Measurements from ENCODE around the gene GOLGA6L2. TPM values are rescaled to one million over a fixed set of nuclear protein-coding genes. Genes with fewer than 3 reads are reported as not detected.

The GOLGA6L2 gene
- total and polyA plus RNA-seq, 2 donors (not counting 3 experiments of a cell fraction or from before 2014, with no cell fraction given) = not detected

- Histone ChIP-seq H3K27ac (ENCODE audit: insufficient read depth, low read depth, low read length) (no peak overlapping the region), H3K36me3 (ENCODE audit: control insufficient read depth in 2 of 2, extremely low read depth in 1 of 2, insufficient read depth in 2 of 2, low read length in 2 of 2) (no peaks in the 10 kb centered on the region), H3K27me3 (ENCODE audit: control insufficient read depth in 2 of 2, insufficient read depth in 2 of 2, low read length in 2 of 2) (no peaks in the 10 kb centered on the region), H3K4me1 (ENCODE audit: control insufficient read depth, extremely low read depth, insufficient read depth, low read length) (no peaks in the 10 kb centered on the region), H3K79me2 (ENCODE audit: control insufficient read depth, insufficient read depth, low read length) (no peaks in the 10 kb centered on the region), H3K9ac (replicated peaks; ENCODE audit: extremely low read depth, insufficient read depth, low read length) (no peak overlapping the region), H3K4me3 (replicated peaks in 1 of 3; ENCODE audit: insufficient read depth in 1 of 3, low read depth in 1 of 3, low read length in 3 of 3) (no peak overlapping the region), H3K9me1 (replicated peaks; ENCODE audit: control insufficient read depth, extremely low read depth, insufficient read depth, low read length) (no peaks in the 10 kb centered on the region), H3K9me3 (replicated peaks; ENCODE audit: control insufficient read depth, insufficient read depth, low read length) (no peaks in the 10 kb centered on the region), H3K4me2 (ENCODE audit: insufficient read depth, low read length) (no peak overlapping the region), H4K20me1 (replicated peaks; ENCODE audit: control insufficient read depth, extremely low read depth, insufficient read depth, low read length) (no peaks in the 10 kb centered on the region), H2AFZ (ENCODE audit: low read depth, low read length) (no peak overlapping the region)
- POLR2A ChIA-PET = no interaction called here
- CTCF ChIA-PET = no interaction called here
- TF ChIP-seq POLR2AphosphoS5 (IDR thresholded peaks at IDR 0.05; ENCODE audit: insufficient read depth, low read depth, low read length) = no peak
- TF ChIP-seq, protein P1, sequence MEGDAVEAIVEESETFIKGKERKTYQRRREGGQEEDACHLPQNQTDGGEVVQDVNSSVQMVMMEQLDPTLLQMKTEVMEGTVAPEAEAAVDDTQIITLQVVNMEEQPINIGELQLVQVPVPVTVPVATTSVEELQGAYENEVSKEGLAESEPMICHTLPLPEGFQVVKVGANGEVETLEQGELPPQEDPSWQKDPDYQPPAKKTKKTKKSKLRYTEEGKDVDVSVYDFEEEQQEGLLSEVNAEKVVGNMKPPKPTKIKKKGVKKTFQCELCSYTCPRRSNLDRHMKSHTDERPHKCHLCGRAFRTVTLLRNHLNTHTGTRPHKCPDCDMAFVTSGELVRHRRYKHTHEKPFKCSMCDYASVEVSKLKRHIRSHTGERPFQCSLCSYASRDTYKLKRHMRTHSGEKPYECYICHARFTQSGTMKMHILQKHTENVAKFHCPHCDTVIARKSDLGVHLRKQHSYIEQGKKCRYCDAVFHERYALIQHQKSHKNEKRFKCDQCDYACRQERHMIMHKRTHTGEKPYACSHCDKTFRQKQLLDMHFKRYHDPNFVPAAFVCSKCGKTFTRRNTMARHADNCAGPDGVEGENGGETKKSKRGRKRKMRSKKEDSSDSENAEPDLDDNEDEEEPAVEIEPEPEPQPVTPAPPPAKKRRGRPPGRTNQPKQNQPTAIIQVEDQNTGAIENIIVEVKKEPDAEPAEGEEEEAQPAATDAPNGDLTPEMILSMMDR (IDR thresholded peaks at IDR 0.05; ENCODE audit: extremely low read depth in 1 of 2, insufficient read depth in 1 of 2, low read depth in 1 of 2, low read length in 2 of 2) = no peak
- no peak for TF ChIP-seq EZH2 (IDR thresholded peaks at IDR 0.05; ENCODE audit: borderline replicate concordance, low read depth, low read length, severe bottlenecking)
- no peak for TF ChIP-seq FOS (IDR thresholded peaks at IDR 0.05; ENCODE audit: borderline replicate concordance, insufficient read depth, low read length)
- TF ChIP-seq JUN (IDR thresholded peaks at IDR 0.05; ENCODE audit: borderline replicate concordance, insufficient read depth, insufficient read length, low read depth) = no peak
- no peak for TF ChIP-seq MYC (IDR thresholded peaks at IDR 0.05; ENCODE audit: low read depth, low read length)
- TF ChIP-seq MAX (IDR thresholded peaks at IDR 0.05; ENCODE audit: insufficient read depth, insufficient read length) = no peak
- TF ChIP-seq GATA2 (IDR thresholded peaks at IDR 0.05; ENCODE audit: insufficient read depth, insufficient read length, low read depth, low read length) = no peak
- no peak for TF ChIP-seq POLR2A (IDR thresholded peaks at IDR 0.05; ENCODE audit: low read depth, low read length)
- BruUV-seq (replicated peaks) = no TSS peak
- dilution Hi-C loops (cut with MboI; ENCODE audit: extremely low pct_ligation_motif_present, low sequenced_read_pairs) = no loop called here
- DNase-seq (ENCODE audit: low read depth, low spot score) (no peak), FAIRE-seq (no peak)
- intact Hi-C loops (cut with micrococcal nuclease) = no loop called here
Observed at GRCh38 chr15:23484870-23485269, 37.8 kb upstream of the GOLGA6L2 start.
